ENCODE measurements around the gene THTPA. TPM values are rescaled to one million over a fixed set of nuclear protein-coding genes. Genes with fewer than 3 reads are reported as not detected.
"Not testable (repeated sequence)": the region's sequence is repeated elsewhere in the genome, so short reads cannot be mapped to it uniquely, and the experiment has no call there.

Gene THTPA
- total and polyA plus RNA-seq, 2 of the 13 experiments (the other 11 are each of a cell fraction or from before 2014, with no cell fraction given): 7.4 to 8.7 TPM

DNA sequence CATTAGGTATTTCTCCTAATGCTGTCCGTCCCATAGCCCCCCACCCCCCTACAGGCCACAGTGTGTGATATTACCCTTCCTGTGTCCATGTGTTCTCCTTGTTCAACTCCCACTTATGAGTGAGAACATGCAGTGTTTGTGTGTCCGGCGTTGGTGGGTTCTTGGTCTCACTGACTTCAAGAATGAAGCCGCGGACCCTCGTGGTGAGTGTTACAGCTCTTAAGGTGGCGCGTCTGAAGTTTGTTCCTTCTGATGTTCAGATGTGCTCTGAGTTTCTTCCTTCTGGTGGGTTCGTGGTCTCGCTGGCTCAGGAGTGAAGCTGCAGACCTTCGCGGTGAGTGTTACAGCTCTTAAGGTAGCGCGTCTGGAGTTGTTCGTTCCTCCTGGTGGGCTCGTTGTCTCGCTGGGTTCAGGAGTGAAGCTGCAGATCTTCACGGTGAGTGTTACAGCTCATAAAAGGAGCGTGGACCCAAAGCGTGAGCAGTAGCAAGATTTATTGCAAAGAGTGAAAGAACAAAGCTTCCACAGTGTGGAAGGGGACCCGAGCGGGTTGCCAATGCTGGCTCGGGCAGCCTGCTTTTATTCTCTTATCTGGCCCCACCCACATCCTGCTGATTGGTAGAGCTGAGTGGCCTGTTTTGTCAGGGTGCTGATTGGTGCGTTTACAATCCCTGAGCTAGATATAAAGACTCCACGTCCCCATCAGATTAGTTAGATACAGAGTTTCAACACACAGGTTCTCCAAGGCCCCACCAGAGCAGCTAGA, 27.9 kb downstream of the THTPA start (continued):
- peak; percentile 76 to 93; a peak in 3 of 4 replicates for TF ChIP-seq KLF16 (CRISPR knock-in tag; IDR thresholded peaks at IDR 0.05)
- TF ChIP-seq, protein P1, sequence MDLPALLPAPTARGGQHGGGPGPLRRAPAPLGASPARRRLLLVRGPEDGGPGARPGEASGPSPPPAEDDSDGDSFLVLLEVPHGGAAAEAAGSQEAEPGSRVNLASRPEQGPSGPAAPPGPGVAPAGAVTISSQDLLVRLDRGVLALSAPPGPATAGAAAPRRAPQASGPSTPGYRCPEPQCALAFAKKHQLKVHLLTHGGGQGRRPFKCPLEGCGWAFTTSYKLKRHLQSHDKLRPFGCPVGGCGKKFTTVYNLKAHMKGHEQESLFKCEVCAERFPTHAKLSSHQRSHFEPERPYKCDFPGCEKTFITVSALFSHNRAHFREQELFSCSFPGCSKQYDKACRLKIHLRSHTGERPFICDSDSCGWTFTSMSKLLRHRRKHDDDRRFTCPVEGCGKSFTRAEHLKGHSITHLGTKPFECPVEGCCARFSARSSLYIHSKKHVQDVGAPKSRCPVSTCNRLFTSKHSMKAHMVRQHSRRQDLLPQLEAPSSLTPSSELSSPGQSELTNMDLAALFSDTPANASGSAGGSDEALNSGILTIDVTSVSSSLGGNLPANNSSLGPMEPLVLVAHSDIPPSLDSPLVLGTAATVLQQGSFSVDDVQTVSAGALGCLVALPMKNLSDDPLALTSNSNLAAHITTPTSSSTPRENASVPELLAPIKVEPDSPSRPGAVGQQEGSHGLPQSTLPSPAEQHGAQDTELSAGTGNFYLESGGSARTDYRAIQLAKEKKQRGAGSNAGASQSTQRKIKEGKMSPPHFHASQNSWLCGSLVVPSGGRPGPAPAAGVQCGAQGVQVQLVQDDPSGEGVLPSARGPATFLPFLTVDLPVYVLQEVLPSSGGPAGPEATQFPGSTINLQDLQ (CRISPR knock-in tag; IDR thresholded peaks at IDR 0.05): peak; percentile 75; the same call in 1 of the 2 replicates
- TF ChIP-seq, protein P2, sequence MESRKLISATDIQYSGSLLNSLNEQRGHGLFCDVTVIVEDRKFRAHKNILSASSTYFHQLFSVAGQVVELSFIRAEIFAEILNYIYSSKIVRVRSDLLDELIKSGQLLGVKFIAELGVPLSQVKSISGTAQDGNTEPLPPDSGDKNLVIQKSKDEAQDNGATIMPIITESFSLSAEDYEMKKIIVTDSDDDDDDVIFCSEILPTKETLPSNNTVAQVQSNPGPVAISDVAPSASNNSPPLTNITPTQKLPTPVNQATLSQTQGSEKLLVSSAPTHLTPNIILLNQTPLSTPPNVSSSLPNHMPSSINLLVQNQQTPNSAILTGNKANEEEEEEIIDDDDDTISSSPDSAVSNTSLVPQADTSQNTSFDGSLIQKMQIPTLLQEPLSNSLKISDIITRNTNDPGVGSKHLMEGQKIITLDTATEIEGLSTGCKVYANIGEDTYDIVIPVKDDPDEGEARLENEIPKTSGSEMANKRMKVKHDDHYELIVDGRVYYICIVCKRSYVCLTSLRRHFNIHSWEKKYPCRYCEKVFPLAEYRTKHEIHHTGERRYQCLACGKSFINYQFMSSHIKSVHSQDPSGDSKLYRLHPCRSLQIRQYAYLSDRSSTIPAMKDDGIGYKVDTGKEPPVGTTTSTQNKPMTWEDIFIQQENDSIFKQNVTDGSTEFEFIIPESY (CRISPR knock-in tag; IDR thresholded peaks at IDR 0.05): peak; percentile 86
- peak; percentile 24; the same call in 1 of the 2 replicates for TF ChIP-seq CAMTA2 (CRISPR knock-in tag; IDR thresholded peaks at IDR 0.05; ENCODE audit: borderline replicate concordance)
- peak; percentile 91 for TF ChIP-seq ARID4A (CRISPR knock-in tag; IDR thresholded peaks at IDR 0.05; ENCODE audit: borderline replicate concordance)
- TF ChIP-seq GATAD2A (CRISPR knock-in tag; IDR thresholded peaks at IDR 0.05): peak; percentile 71; the same call in 1 of the 2 replicates
- TF ChIP-seq ETV5 (CRISPR knock-in tag; IDR thresholded peaks at IDR 0.05; ENCODE audit: borderline replicate concordance): peak; percentile 22
- peak; percentile 85; the same call in 1 of the 2 replicates for TF ChIP-seq NCOA2 (CRISPR knock-in tag; IDR thresholded peaks at IDR 0.05)
- peak; percentile 99 for TF ChIP-seq ZNF430 (CRISPR knock-in tag; IDR thresholded peaks at IDR 0.05)
- TF ChIP-seq SP1 (IDR thresholded peaks at IDR 0.05): not testable (repeated sequence)
- TF ChIP-seq SP1 (CRISPR knock-in tag; IDR thresholded peaks at IDR 0.05): peak; percentile 88
- peak; percentile 94; the same call in 1 of the 2 replicates for TF ChIP-seq HBP1 (CRISPR knock-in tag; IDR thresholded peaks at IDR 0.05; ENCODE audit: low read depth)
- TF ChIP-seq SATB2 (CRISPR knock-in tag; IDR thresholded peaks at IDR 0.05): peak; percentile 77
- TF ChIP-seq, protein P3, sequence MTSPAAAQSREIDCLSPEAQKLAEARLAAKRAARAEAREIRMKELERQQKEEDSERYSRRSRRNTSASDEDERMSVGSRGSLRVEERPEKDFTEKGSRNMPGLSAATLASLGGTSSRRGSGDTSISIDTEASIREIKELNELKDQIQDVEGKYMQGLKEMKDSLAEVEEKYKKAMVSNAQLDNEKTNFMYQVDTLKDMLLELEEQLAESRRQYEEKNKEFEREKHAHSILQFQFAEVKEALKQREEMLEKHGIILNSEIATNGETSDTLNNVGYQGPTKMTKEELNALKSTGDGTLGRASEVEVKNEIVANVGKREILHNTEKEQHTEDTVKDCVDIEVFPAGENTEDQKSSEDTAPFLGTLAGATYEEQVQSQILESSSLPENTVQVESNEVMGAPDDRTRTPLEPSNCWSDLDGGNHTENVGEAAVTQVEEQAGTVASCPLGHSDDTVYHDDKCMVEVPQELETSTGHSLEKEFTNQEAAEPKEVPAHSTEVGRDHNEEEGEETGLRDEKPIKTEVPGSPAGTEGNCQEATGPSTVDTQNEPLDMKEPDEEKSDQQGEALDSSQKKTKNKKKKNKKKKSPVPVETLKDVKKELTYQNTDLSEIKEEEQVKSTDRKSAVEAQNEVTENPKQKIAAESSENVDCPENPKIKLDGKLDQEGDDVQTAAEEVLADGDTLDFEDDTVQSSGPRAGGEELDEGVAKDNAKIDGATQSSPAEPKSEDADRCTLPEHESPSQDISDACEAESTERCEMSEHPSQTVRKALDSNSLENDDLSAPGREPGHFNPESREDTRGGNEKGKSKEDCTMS (CRISPR knock-in tag; conservative IDR thresholded peaks at IDR 0.05): peak; percentile 93
- peak; percentile 72; the same call in 1 of the 2 replicates for TF ChIP-seq ZNF260 (CRISPR knock-in tag; IDR thresholded peaks at IDR 0.05; ENCODE audit: borderline replicate concordance, low read depth)
- peak; percentile 60; the same call in 1 of the 2 replicates for TF ChIP-seq ELF1 (CRISPR knock-in tag; IDR thresholded peaks at IDR 0.05)

Measured in HepG2 (cell line).